Thymus (tissue), 2 donors: Measurements from ENCODE around the gene IFI35. TPM values are rescaled to one million over a fixed set of nuclear protein-coding genes. Genes with fewer than 3 reads are reported as not detected.

Experiments
- polyA plus RNA-seq: library from polyadenylated mRNA; stranded (reverse); fragments of 200-250 nt; gene quantifications from one replicate; pipeline ENCODE4 v1.2.3, GENCODE V29; 2013
- total RNA-seq: library from RNA; stranded (reverse); fragments of 120-200 nt; gene quantifications from one replicate; pipeline ENCODE4 v1.2.4, GENCODE V29; 2013
- donor health status: healthy.

The IFI35 gene
- total and polyA plus RNA-seq, 2 donors = 47.6 to 53.1 TPM

Other genes starting within 250 kb of the IFI35 start
- gene RAMP2, start 245.6 kb upstream of the IFI35 start, total RNA-seq = 8.4 TPM
- gene RAMP2, start 245.6 kb upstream of the IFI35 start, polyA plus RNA-seq = 22.1 TPM
- gene VPS25, start 233.3 kb upstream of the IFI35 start, total RNA-seq = 75.0 TPM
- gene VPS25, start 233.3 kb upstream of the IFI35 start, polyA plus RNA-seq = 58.3 TPM
- gene WNK4, start 226.2 kb upstream of the IFI35 start, total RNA-seq = 0.05 TPM
- 0.11 TPM for gene WNK4, start 226.2 kb upstream of the IFI35 start, polyA plus RNA-seq
- 72.4 TPM for gene COA3, start 208.1 kb upstream of the IFI35 start, total RNA-seq
- 95.5 TPM for gene COA3, start 208.1 kb upstream of the IFI35 start, polyA plus RNA-seq
- 0.09 TPM for gene CNTD1, start 207.9 kb upstream of the IFI35 start, total RNA-seq
- gene CNTD1, start 207.9 kb upstream of the IFI35 start, polyA plus RNA-seq = 0.32 TPM
- 67.0 TPM for gene BECN1, start 182.5 kb upstream of the IFI35 start, total RNA-seq
- 79.5 TPM for gene BECN1, start 182.5 kb upstream of the IFI35 start, polyA plus RNA-seq
- gene PSME3, start 173.4 kb upstream of the IFI35 start, total RNA-seq = 43.9 TPM
- 35.0 TPM for gene PSME3, start 173.4 kb upstream of the IFI35 start, polyA plus RNA-seq
- 0.28 TPM for gene AOC2, start 162.2 kb upstream of the IFI35 start, total RNA-seq
- 1.1 TPM for gene AOC2, start 162.2 kb upstream of the IFI35 start, polyA plus RNA-seq
- gene AOC3, start 155.6 kb upstream of the IFI35 start, total RNA-seq = 1.2 TPM
- gene AOC3, start 155.6 kb upstream of the IFI35 start, polyA plus RNA-seq = 16.0 TPM
- 0.05 TPM for gene G6PC1, start 106.0 kb upstream of the IFI35 start, total RNA-seq
- gene G6PC1, start 106.0 kb upstream of the IFI35 start, polyA plus RNA-seq = 0.07 TPM
- 34.2 TPM for gene AARSD1, start 42.3 kb upstream of the IFI35 start, total RNA-seq
- gene AARSD1, start 42.3 kb upstream of the IFI35 start, polyA plus RNA-seq = 42.5 TPM
- gene PTGES3L, start 26.7 kb upstream of the IFI35 start, total RNA-seq = 0.76 TPM
- gene PTGES3L, start 26.7 kb upstream of the IFI35 start, polyA plus RNA-seq = 1.1 TPM
- gene RUNDC1, start 26.2 kb upstream of the IFI35 start, total RNA-seq = 7.1 TPM
- gene RUNDC1, start 26.2 kb upstream of the IFI35 start, polyA plus RNA-seq = 8.8 TPM
- gene RPL27, start 8.4 kb upstream of the IFI35 start, total RNA-seq = 2,182 TPM
- 4,515 TPM for gene RPL27, start 8.4 kb upstream of the IFI35 start, polyA plus RNA-seq
- 46.8 TPM for gene VAT1, start 15.6 kb downstream of the IFI35 start, total RNA-seq
- gene VAT1, start 15.6 kb downstream of the IFI35 start, polyA plus RNA-seq = 51.7 TPM
- 0.42 TPM for gene RND2, start 18.4 kb downstream of the IFI35 start, total RNA-seq
- gene RND2, start 18.4 kb downstream of the IFI35 start, polyA plus RNA-seq = 0.41 TPM
- gene BRCA1, start 118.6 kb downstream of the IFI35 start, total RNA-seq = 23.8 TPM
- 2.0 TPM for gene BRCA1, start 118.6 kb downstream of the IFI35 start, polyA plus RNA-seq
- gene NBR1, start 164.4 kb downstream of the IFI35 start, total RNA-seq = 61.4 TPM
- 50.1 TPM for gene NBR1, start 164.4 kb downstream of the IFI35 start, polyA plus RNA-seq
- 2.6 TPM for gene TMEM106A, start 205.1 kb downstream of the IFI35 start, total RNA-seq
- 4.4 TPM for gene TMEM106A, start 205.1 kb downstream of the IFI35 start, polyA plus RNA-seq
- not detected for gene CCDC200, start 221.8 kb downstream of the IFI35 start, total RNA-seq
- gene CCDC200, start 221.8 kb downstream of the IFI35 start, polyA plus RNA-seq = 0.39 TPM
- not detected for gene RNU2-1, start 227.2 kb downstream of the IFI35 start, total RNA-seq
- gene RNU2-1, start 227.2 kb downstream of the IFI35 start, polyA plus RNA-seq = not detected